ENCODE data around the gene GCC2.
"Not testable (repeated sequence)": the region's sequence is repeated elsewhere in the genome, so short reads cannot be mapped to it uniquely, and the experiment has no call there.

Gene GCC2

GRCh38 chr2:108444941-108445840 is 3.8 kb upstream of the GCC2 start:
- DNase-seq (ENCODE audit: low read depth in 2 of 2): no peak

- DNase-seq (ENCODE audit: low read depth in 2 of 2): no peak
Measured at GRCh38 chr2:108446703-108447102, 2.3 kb upstream of the GCC2 start.

- DNase-seq (ENCODE audit: low read depth in 2 of 2): no peak
Measured at GRCh38 chr2:108447947-108448677, 894 bp upstream of the GCC2 start.

- DNase-seq (ENCODE audit: low read depth in 2 of 2): peak in 1 of 2 experiments; percentile 26
Measured at GRCh38 chr2:108449410-108450130, 564 bp downstream of the GCC2 start.

GRCh38 chr2:108450863-108451262 is 1.9 kb downstream of the GCC2 start:
- no peak for DNase-seq (ENCODE audit: low read depth in 2 of 2)

- no peak for DNase-seq (ENCODE audit: low read depth in 2 of 2)
Measured at GRCh38 chr2:108451976-108452375, 3.0 kb downstream of the GCC2 start.

GRCh38 chr2:108453530-108453929 is 4.5 kb downstream of the GCC2 start:
- DNase-seq (ENCODE audit: low read depth in 2 of 2): not testable (repeated sequence)

GRCh38 chr2:108454440-108454839 is 5.4 kb downstream of the GCC2 start:
- no peak for DNase-seq (ENCODE audit: low read depth in 2 of 2)

- DNase-seq (ENCODE audit: low read depth in 2 of 2): no peak
Measured at GRCh38 chr2:108455571-108455970, 6.6 kb downstream of the GCC2 start.

- no peak for DNase-seq (ENCODE audit: low read depth in 2 of 2)
Measured at GRCh38 chr2:108458082-108458481, 9.1 kb downstream of the GCC2 start.

GRCh38 chr2:108459441-108459840 is 10.4 kb downstream of the GCC2 start:
- DNase-seq (ENCODE audit: low read depth in 2 of 2): no peak

GRCh38 chr2:108460345-108461037 is 11.5 kb downstream of the GCC2 start:
- no peak for DNase-seq (ENCODE audit: low read depth in 2 of 2)

GRCh38 chr2:108477099-108477498 is 28.1 kb downstream of the GCC2 start:
- DNase-seq (ENCODE audit: low read depth in 2 of 2): no peak

GRCh38 chr2:108485253-108485652 is 36.2 kb downstream of the GCC2 start:
- no peak for DNase-seq (ENCODE audit: low read depth in 2 of 2)

- no peak for DNase-seq (ENCODE audit: low read depth in 2 of 2)
Measured at GRCh38 chr2:108490506-108491122, 41.6 kb downstream of the GCC2 start.

- no peak for DNase-seq (ENCODE audit: low read depth in 2 of 2)
Measured at GRCh38 chr2:108491848-108492247, 42.8 kb downstream of the GCC2 start.

GRCh38 chr2:108492364-108492763 is 43.4 kb downstream of the GCC2 start:
- no peak for DNase-seq (ENCODE audit: low read depth in 2 of 2)

- not testable (repeated sequence) for DNase-seq (ENCODE audit: low read depth in 2 of 2)
Measured at GRCh38 chr2:108496167-108496566, 47.2 kb downstream of the GCC2 start.

GRCh38 chr2:108507620-108508019 is 58.6 kb downstream of the GCC2 start:
- not testable (repeated sequence) for DNase-seq (ENCODE audit: low read depth in 2 of 2)

- not testable (repeated sequence) for DNase-seq (ENCODE audit: low read depth in 2 of 2)
Measured at GRCh38 chr2:108512431-108512830, 63.4 kb downstream of the GCC2 start.

- not testable (repeated sequence) for DNase-seq (ENCODE audit: low read depth in 2 of 2)
Measured at GRCh38 chr2:108514478-108514877, 65.5 kb downstream of the GCC2 start.

Measured in stimulated activated CD4-positive, alpha-beta T cell treated with anti-CD3 and anti-CD28 coated beads, Interleukin-12 subunit alpha, Interleukin-12 subunit beta, amount 100 ng/mL, for 24 hours (primary cell).